Mucosa of rectum (tissue), 2 donors: Measurements from ENCODE around the gene GDI2.

Experiments used
- H3K27ac ChIP-seq, 2 donors: one replicate each; pipeline ENCODE4 v1.7.0; 2013; ENCODE audit warnings: inconsistent platforms in 2 of 2, low read depth in 2 of 2, low read length in 2 of 2
- H3K27me3 ChIP-seq, 2 donors: one replicate each; pipeline ENCODE4 v1.7.0; 2013; ENCODE audit warnings: low read length in 2 of 2; ENCODE audit not compliant: control insufficient read depth in 2 of 2, insufficient read depth in 2 of 2
- H3K36me3 ChIP-seq, 2 donors: one replicate each; pipeline ENCODE4 v1.7.0; 2013; ENCODE audit warnings: low read length in 2 of 2; ENCODE audit not compliant: control insufficient read depth in 2 of 2, insufficient read depth in 2 of 2
- H3K4me1 ChIP-seq, 2 donors: one replicate each; pipeline ENCODE4 v1.7.0; 2013; ENCODE audit warnings: low read length in 2 of 2, mild to moderate bottlenecking in 1 of 2; ENCODE audit not compliant: control insufficient read depth in 2 of 2, insufficient read depth in 2 of 2
- H3K4me3 ChIP-seq, 2 donors: one replicate each; pipeline ENCODE4 v1.7.0; 2013; ENCODE audit warnings: low read length in 2 of 2
- H3K9ac ChIP-seq, 2 donors: one replicate each; pipeline ENCODE4 v1.7.0; 2013; ENCODE audit warnings: low read length in 2 of 2, low read depth in 1 of 2, mild to moderate bottlenecking in 1 of 2
- H3K9me3 ChIP-seq, 2 donors: one replicate each; pipeline ENCODE4 v1.7.0; 2013; ENCODE audit warnings: low read length in 2 of 2; ENCODE audit not compliant: control insufficient read depth in 2 of 2
- donor health status: healthy.
- donor health status: Normal muscosa, but diverticular disease.

The GDI2 gene

DNA sequence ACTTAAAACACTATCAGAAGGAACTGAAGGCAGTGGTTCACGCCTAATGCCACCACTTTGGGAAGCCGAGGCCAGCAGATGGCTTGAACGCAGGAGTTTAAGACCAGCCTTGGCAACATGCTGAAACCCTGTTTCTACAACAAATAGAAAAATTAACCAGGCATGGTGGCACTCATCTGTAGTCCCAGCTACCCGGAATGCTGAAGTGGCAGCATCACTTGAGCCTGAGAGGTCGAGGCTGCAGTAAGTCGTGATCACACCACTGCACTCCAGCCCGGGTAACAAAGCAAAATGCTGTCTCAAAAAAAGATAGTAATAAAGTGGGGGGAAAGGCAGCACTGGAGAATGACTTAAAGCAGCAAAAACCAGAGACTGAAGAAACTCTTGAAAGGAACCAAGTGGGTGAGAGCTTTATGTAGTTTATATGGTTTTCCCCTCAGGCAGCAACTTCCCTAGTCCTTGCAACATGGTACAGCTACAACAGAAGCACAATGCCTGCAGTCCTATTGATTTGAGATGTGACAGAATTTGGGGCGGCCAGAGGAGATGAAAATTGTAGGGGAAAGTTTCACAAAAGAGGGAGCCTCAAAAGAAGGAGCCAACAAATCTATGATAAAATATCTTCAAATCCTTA, 38.1 kb downstream of the GDI2 start:
- H3K4me1 ChIP-seq = no peaks in the 10 kb centered on the region
- no peak overlapping the region for H3K27ac ChIP-seq
- no peaks in the 10 kb centered on the region for H3K27me3 ChIP-seq
- no peak overlapping the region for H3K4me3 ChIP-seq
- no peak overlapping the region for H3K9ac ChIP-seq
- peaks cover 39 to 44% of the 10 kb centered on the region in 2 donors for H3K36me3 ChIP-seq
- H3K9me3 ChIP-seq = no peaks in the 10 kb centered on the region

DNA sequence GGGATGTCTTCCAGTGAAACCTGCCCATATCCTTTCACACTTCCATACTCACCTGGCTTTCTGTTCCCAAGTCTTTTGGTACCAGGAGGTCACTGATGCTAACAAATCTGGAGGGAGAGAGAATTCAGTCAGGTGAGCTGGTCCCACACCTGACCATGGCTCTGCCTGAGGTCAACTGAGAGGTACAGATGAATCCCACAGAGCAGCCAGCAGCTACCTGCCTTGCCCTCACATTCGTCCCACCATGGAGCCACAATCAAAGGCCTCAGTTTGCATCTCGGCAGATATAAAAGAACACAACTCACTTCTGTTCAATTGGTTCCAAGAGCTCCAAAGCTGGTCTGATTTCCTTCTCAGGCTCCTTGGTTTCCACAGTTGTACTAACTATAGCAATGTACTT, 47.0 kb downstream of the GDI2 start:
- Histone ChIP-seq H3K4me3 (no peak overlapping the region), H3K27ac (no peak overlapping the region), H3K9me3 (no peaks in the 10 kb centered on the region), H3K27me3 (no peaks in the 10 kb centered on the region), H3K9ac (no peak overlapping the region), H3K4me1 (no peaks in the 10 kb centered on the region), H3K36me3 (peaks cover 68 to 71% of the 10 kb centered on the region in 2 donors)

DNA sequence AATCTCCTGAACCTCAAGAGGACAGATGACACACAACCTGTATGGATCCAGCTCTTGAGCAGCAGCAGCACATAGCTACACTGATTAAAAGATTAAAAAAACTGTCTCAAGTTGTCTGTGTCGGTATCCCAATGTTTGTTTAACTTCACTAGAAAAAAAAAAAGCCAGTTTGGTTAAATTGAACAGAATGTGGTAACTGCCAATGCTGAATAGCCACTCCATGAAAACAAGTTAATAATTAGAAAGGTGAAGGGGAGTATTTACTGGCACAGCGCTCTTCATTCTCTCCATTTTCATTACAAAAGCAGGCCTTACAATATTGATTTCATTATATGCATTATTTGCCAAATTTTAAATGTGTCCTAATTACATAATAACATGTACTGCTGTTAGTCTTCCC, 47.6 kb downstream of the GDI2 start:
- Histone ChIP-seq H3K9ac (no peak overlapping the region), H3K4me1 (no peaks in the 10 kb centered on the region), H3K36me3 (peaks cover 71 to 74% of the 10 kb centered on the region in 2 donors), H3K9me3 (no peaks in the 10 kb centered on the region), H3K27ac (no peak overlapping the region), H3K4me3 (no peak overlapping the region), H3K27me3 (no peaks in the 10 kb centered on the region)

DNA sequence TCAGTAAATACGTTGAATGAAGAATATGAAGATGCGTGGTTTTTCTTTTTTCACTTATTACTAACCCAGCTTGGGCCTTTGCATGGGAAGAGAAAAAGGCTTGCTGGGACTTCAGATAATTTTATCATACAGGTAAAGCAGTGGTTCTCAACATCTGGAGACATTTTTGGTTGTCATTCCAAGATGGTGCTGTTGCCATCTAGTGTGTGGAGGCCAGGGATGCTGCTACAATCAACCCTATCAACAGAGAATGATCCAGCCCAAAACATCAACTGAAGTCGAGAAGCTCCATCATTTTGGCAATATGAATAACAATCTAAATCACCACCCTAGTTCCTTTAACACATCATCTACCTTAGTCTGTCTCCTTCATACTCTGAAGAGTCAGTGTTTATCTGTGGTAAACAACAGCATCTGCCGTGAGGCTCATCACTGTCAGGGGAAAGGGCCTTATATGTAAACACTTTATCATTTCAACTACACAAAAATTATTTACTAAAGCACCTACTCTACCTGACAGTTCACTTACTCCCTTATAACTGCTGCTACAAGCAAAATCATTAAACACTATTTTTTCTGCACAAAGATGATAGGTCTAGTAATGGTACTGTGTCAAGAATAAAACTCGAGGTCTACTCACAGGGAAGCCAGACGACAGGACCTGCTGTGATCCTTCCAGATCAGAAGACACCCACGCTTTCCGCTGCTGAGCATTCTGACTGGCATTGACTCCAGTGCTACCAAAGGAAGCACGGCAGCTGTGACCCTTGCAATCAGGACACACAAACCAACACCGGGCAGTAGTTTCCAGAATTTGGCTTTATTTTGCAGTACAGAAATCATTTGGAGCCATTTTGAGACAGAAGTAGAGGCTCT, 48.6 kb downstream of the GDI2 start:
- no peaks in the 10 kb centered on the region for H3K9me3 ChIP-seq
- H3K36me3 ChIP-seq = peaks cover 76% of the 10 kb centered on the region in 2 donors
- no peak overlapping the region for H3K27ac ChIP-seq

DNA sequence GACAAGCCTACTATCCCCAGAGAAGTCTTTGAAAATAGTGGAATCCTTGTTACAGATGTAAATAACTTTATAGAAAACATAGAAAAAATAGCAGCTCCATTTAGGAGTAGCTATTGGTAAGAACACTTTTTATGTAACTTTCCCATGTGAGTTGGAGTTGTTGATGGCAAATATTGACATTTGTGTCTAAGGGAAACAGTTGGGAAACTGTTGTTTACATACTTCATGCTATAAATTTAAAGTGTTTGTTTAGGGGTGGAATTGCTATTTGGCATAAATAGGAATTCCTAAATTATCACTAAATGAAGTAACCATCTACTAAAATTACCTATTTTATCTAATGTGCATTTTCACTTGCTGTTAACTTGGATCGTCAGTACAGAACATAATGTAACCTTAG, 50.7 kb downstream of the GDI2 start:
- Histone ChIP-seq H3K9ac (no peak overlapping the region), H3K36me3 (peaks cover 79 to 82% of the 10 kb centered on the region in 2 donors)

More for the DNA sequence above, 48.6 kb downstream of the GDI2 start:
- no peak overlapping the region for H3K4me3 ChIP-seq
- no peak overlapping the region for H3K9ac ChIP-seq
- H3K27me3 ChIP-seq = no peaks in the 10 kb centered on the region
- no peaks in the 10 kb centered on the region for H3K4me1 ChIP-seq

DNA sequence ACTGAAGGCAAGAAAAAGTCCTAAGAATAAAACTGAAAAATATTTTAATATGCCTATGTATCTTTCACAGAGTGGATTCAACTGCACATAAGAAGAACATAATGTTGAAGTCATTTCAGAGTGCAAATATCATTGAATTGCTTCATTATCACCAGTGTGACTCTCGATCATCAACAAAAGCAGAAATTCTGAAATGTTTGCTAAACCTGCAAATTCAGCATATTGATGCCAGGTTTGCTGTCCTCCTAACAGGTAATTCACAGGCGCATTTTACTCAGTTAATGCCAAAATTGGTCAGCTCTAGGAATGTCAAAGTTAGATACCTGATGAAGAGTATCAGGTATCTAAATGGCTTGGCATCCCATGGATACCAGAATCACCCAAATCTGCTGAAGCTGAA, 52.0 kb downstream of the GDI2 start:
- no peaks in the 10 kb centered on the region for H3K4me1 ChIP-seq
- no peaks in the 10 kb centered on the region for H3K9me3 ChIP-seq
- H3K27me3 ChIP-seq = no peaks in the 10 kb centered on the region
- no peak overlapping the region for H3K4me3 ChIP-seq
- peaks cover 77 to 83% of the 10 kb centered on the region in 2 donors for H3K36me3 ChIP-seq
- H3K9ac ChIP-seq = no peak overlapping the region
- H3K27ac ChIP-seq = no peak overlapping the region

More for the DNA sequence above, 50.7 kb downstream of the GDI2 start:
- Histone ChIP-seq H3K27me3 (no peaks in the 10 kb centered on the region), H3K4me1 (no peaks in the 10 kb centered on the region), H3K27ac (no peak overlapping the region), H3K4me3 (no peak overlapping the region), H3K9me3 (no peaks in the 10 kb centered on the region)

DNA sequence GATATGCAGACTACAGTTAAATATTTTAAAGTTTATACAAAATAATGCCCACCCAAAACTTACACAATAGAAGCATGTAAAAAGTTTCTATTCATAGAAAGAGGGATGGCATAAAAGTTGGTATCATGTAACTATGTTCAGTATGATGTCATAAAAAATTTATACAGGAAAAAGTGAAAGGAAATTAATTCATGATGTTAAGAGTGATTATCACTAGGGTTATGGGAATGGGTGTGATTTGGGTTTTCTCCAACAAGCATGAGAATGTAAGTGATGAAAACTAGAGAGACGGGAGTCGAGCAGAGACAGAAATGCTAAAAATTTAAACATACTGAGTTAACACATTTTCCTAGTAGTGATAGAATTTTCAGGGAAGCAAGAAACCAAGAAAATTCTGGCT, 52.7 kb downstream of the GDI2 start:
- Histone ChIP-seq H3K36me3 (peaks cover 70 to 76% of the 10 kb centered on the region in 2 donors), H3K4me3 (no peak overlapping the region), H3K27ac (no peak overlapping the region)

DNA sequence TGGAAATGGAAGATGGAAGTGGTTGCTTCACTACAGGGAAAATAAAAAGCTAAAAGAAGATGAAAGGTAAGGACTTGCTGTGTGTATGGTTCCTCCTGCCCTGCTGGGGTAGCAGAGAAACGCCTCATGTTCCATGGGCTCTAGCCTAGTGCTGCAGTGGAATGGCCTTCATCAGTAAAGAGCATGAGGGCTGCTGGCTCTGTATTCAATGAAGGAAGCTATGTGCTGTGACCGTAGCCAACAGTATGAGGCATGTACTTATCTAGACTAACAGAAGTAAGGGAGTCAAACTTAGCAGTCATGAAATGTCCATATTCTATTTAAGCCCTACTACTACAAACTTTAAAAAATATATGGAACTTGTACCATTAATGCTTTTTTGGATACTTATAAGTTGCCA, 54.3 kb downstream of the GDI2 start:
- Histone ChIP-seq H3K4me3 (no peak overlapping the region), H3K4me1 (no peaks in the 10 kb centered on the region), H3K9ac (no peak overlapping the region), H3K27ac (no peak overlapping the region), H3K36me3 (peaks cover 54 to 60% of the 10 kb centered on the region in 2 donors), H3K27me3 (no peaks in the 10 kb centered on the region), H3K9me3 (no peaks in the 10 kb centered on the region)

More for the DNA sequence above, 52.7 kb downstream of the GDI2 start:
- Histone ChIP-seq H3K9ac (no peak overlapping the region), H3K9me3 (no peaks in the 10 kb centered on the region), H3K4me1 (no peaks in the 10 kb centered on the region), H3K27me3 (no peaks in the 10 kb centered on the region)

DNA sequence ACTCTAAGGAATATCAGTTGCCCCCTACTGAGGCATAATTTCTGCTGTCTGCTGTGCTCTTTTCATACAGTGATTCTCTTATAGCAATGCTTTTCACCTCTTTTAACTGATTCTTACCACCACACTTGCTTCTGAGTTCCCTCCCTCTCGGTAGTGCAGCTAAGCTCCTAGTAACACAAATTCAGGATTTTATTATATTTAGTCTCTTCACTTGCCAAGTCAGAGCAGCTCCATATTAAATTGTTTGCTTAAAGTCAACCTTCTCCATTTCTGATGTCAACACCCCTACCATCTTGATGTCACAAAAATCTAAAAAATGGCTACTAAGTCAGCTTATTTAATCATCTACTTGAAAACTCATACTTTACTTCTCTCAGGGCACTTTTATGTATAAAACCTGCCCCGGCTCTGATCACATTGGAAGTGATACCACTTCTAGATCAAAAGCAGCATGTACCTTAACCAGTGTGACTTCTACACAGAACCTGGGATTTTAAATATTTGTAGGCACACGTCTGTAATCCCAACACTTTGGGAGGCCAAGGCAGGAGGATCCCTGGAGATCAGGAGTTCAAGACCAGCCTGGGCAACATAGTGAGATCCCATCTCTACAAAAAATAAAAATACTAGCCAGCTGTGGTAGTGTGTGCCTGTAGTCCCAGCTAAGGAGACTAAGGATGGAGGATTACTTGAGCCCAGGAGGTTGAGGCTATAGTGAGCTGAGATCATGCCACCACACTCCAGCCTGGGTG, 55.3 kb downstream of the GDI2 start:
- peaks cover 50 to 54% of the 10 kb centered on the region in 2 donors for H3K36me3 ChIP-seq

More for the DNA sequence above, 55.3 kb downstream of the GDI2 start:
- H3K9me3 ChIP-seq = no peaks in the 10 kb centered on the region
- H3K9ac ChIP-seq = no peak overlapping the region
- H3K4me1 ChIP-seq = no peaks in the 10 kb centered on the region
- no peak overlapping the region for H3K27ac ChIP-seq
- no peak overlapping the region for H3K4me3 ChIP-seq
- H3K27me3 ChIP-seq = no peaks in the 10 kb centered on the region
